RPMI8226 (cell line): Measurements from ENCODE around the gene AKR1D1.
A peak's percentile ranks its signal among the peaks of the same experiment; 100 is the strongest.
"Not testable (repeated sequence)": the region's sequence is repeated elsewhere in the genome, so short reads cannot be mapped to it uniquely, and the experiment has no call there.

ENCODE experiments used
- DNase-seq: peaks from one replicate; pipeline ENCODE4 v3.0.0-alpha.2; 2015

Gene AKR1D1

DNA sequence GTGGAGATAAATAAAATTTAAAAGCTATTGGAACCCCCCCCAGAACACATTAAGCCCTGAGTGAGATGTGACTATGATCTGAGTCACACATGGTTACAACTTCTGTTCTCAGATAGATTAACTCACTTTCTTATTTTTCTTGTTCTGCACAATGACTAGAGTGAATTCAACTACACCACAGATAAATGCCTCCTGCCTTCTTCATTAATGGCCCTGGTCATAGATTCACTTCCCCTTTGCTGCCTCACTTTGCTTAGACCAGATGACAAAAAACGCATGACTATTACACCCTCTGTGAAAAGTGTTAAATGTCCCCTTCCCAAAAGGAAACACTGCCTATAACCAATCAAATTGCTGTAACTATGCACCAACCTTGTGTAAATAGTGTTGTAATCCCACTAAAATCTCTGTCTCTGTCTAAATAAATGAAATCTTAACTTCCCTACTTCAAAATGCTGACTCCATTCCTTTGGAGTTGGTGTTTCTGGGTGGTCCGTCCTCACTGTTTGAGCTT, 49.4 kb downstream of the AKR1D1 start:
- DNase-seq, result no peak

DNA sequence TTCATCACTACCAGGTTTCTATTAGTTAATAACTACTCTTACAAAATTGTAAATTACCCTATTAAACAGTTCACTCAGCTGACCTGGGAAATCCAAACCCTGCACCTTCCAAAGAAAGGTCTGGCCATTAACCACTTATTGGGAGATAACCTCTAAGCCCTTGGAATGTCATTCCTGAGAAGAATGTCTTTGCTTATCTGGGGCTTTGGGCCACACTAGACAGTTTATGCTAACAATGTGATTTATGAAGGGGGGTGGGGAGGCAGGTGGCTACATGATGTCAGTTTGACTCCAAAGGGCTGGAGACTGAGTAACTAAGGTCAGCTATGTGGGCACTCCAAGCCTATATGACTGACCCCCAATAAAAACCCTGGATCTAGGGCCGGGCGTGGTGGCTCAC, 50.7 kb downstream of the AKR1D1 start:
- DNase-seq, result no peak

DNA sequence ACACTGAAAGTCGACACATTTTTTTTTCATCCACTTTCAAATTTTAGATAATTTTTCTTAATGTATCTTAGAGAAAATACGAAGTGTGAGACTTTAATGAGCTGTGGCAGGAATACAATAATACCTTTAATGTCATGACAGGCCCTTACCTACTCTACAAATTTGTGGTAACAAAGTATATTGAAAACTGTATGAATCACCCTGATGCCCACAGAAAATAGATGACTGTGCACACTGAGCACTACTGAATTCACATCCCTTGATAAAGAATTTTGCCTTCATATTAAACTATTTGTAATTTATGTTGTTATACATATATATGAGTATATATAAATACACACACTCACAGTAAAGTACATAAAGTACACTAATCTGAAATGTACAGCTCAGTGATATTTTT, 51.7 kb downstream of the AKR1D1 start:
- DNase-seq, result no peak

DNA sequence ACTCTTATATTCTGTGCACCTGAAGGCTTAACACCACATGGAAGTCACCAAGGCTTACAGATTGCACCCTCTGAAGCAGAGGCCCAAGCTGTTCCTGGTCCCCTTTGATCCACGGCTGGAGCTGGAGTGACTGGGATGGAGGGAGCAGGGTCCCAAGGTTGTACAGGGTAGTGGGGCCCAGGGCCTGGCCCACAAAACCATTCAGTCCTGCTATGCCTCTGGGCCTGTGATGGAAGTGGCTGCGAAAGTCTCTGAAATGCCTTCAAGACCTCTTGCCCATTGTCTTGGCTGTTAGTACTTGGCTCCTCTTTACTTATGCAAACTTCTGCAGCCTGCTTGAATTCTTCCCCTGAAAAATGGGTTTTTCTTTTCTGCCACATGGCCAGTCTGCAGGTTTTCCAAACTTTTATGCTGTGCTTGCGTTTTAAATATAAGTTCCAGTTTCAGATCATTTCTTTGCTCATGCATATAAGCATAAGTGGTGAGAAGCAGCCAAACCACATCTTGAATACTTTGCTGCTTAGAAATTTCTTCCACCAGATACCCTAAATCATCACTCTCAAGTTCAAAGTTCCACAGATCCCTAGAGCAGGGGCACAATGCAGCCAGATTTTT, 53.4 kb downstream of the AKR1D1 start:
- no peak for DNase-seq

DNA sequence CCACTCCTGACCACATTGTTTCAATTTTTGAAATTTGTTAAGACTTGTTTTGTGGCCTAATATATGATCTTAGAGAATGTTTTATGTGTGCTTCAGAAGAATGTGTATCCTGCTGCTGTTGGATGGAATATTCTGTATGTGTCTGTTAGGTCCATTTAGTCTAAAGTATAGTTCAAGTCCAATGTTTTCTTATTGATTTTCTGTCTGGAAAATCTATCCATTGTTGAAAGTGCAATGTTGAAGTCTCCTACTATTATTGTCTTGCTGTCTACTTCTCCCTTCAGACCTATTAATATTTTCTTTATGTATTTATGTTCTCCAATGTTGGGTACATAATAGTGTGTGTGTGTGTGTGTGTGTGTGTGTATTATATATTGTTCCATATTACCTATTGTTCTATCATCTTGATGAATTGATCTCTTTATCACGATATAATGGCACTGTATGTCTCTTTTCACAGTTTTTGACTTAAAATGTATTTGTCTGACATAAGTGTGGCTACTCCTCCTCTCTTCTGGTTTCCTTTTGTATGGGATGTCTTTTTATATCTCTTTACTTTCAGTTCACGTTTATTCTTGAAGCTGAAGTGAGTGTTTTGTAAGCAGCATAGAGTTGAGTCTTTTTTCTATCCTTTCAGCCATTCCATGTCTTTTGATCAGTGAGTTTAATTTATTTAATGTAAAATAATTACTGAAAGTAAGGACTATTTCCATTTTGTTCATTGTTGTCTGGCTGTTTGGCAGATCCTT, 61.3 kb downstream of the AKR1D1 start:
- DNase-seq, result no peak

DNA sequence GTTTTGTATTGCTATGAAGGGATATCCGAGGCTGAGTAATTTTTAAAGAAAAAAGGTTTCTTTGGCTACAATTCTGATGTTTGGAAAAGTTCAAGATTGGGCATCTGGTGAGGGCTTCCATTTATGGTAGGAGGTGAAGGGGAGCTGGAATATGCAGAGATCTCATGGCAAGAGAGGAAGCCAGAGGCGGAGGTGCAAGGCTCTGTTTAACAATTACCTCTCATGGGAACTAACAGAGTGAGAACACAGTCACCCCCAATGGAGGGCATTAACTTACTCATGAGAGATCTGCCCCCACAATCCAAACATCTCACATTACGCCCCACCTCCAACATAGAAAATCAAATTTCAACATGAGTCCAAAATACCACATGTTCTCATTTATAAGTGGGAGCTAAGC, 62.0 kb downstream of the AKR1D1 start:
- DNase-seq, result no peak

DNA sequence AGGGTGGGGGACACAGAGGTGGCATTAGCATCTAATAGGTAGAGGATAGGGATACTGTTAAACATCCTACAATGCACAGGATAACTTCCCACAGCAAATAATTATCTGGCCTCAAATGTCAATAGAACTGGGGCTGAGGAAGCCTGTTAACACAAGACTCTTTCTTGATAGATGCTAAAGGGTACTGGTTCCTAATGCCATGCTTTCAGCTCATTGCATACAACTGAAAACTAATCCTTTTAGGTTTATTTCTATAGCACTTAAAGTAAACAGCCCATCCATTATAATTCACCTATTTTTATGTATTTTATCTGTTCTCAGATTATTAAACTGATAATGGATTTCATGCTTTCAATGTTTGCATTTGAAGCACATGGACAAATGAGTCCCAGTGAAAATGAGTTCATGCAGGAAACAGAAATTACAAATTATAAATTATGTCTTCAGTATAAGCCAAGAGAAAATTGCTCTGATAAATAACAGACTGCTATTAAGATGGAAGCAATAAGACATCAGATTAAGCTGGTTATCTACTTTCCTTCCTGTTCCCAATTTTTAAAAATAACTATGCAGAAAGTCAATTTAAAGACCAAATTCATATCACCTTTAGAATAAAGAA, 66.4 kb downstream of the AKR1D1 start:
- no peak for DNase-seq

DNA sequence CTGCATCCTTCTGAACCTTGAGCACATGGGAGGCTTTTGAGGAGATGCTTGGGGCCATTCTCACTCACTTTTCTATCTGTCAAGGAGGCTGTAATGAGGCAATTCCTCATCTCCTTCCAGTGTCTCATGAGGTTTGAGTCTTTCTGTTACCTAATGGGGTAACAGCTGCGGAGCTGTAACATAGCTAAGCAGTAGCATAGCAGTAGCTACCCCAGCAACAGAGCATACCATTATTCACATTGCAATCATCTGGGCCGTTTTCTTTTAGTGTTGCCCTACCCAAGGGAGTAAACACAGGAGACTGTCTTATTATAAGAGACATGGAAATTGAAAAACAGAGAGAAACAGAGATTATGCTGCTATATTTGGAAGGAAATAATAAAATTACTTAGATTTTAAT, 68.7 kb downstream of the AKR1D1 start:
- DNase-seq, result no peak

DNA sequence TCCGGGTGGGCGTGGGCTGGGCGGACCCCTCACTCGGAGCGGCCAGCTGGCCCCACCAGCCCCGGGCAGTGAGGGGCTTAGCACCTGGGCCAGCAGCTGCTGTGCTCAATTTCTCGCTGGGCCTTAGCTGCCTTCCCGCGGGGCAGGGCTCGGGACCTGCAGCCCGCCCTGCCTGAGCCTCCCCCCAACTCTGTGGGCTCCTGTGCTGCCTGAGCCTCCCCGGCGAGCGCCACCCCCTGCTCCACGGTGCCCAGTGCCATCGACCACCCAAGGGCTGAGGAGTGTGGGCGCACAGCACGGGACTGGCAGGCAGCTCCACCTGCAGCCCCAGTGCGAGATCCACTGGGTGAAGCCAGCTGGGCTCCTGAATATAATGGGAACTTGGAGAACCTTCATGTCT, 70.0 kb downstream of the AKR1D1 start:
- DNase-seq, result not testable (repeated sequence)

DNA sequence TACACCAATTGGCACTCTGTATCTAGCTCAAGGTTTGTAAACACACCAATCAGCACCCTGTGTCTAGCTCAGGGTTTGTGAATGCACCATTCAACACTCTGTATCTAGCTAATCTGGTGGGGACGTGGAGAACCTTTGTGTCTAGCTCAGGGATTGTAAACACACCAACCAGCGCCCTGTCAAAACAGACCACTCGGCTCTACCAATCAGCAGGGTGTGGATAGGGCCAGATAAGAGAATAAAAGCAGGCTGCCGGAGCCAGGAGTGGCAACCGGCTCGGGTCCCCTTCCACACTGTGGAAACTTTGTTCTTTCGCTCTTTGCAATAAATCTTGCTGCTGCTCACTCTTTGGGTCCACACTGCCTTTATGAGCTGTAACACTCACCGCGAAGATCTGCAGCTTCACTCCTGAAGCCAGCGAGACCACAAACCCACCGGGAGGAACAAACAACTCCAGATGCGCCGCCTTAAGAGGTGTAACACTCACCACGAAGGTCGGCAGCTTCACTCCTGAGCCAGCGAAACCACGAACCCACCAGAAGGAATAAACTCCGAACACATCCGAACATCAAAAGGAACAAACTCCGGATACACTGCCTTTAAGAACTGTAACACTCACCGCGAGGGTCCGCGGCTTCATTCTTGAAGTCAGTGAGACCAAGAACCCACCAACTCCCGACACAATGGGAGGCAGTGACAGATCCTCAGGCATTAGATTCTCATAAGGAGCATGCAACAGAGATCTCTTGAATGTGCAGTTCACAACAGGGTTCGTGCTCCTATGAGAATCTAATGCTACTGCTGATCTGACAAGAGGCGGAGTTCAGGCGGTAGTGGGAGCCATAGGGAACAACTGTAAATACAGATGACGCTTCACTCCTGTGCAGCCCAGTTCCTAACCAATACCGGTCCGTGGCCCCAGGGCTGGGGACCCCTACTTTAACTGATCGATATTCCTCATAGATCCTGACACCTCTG, 70.8 kb downstream of the AKR1D1 start:
- not testable (repeated sequence) for DNase-seq

DNA sequence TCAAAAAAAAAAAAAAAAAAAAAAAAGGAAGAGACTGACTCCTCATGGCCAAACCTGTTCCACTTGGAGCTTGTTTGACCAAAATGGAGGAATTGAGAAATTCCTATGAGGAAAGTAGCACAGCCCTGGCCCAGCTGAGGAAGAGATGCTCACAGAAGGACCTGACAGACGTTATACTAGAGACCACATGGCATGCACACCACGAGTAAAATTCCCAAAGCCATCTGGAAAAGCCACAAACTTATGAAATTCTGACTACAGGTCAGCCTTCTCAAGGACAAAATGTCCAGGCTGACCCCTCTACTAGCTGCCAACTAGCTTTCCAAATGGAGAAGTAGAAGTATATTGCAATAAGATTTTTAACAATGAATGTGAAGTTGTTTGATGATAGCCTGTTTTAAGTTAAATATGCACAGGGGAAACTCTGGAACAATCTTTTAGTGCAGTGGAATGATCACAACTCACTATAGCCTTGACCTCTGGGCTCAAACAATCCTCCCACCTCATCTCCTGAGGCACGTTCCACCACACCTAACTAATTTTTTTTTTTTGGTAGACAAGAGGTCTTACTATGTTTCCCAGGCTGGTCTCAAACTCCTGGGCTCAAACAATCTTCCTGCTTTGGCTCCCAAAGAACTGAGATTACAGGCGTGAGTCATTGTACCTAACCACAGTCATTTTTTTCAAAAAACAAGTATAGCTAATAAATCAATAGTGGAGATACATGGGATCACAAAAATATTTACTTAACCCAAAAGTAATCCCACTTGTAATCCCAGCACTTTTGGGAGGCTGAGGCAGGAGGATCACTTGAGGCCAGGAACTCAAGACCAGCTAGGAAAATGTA, 75.7 kb downstream of the AKR1D1 start:
- DNase-seq, result no peak

DNA sequence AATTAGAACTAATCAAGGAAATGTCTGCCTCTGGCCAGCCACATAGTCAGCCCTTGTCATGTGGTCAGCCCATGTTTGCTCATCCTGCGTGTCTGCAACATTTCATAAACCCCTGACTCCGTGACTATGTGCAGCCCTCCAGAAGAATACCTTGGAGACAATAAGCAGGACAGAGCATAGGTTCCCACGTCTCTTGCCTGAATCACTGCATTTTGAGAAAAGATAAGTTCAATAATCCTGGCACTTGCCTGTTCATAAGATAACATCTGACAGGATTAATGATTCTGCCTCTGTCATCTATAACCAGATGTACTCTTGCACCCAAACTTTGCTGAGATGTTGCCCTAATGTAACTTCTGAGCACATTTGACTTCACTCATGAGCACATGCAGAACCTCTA, 78.4 kb downstream of the AKR1D1 start:
- no peak for DNase-seq

DNA sequence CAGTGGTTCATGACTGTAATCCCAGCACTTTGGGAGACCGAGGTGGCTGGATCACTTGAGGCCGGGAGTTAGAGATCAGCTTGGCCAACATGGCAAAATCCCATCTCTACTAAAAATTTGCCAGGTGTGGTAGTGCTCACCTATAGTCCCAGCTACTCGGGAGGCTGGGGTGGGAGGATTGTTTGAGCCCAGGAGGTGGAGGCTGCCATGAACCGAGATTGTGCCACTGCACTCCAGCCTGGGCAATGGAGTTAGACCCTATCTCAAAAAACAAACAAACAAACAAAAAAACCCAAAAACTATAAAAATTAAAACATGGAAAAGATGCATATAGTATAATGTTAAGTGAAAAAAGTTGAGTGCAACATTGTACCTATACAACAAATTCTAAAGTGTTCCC, 81.4 kb downstream of the AKR1D1 start:
- no peak for DNase-seq

DNA sequence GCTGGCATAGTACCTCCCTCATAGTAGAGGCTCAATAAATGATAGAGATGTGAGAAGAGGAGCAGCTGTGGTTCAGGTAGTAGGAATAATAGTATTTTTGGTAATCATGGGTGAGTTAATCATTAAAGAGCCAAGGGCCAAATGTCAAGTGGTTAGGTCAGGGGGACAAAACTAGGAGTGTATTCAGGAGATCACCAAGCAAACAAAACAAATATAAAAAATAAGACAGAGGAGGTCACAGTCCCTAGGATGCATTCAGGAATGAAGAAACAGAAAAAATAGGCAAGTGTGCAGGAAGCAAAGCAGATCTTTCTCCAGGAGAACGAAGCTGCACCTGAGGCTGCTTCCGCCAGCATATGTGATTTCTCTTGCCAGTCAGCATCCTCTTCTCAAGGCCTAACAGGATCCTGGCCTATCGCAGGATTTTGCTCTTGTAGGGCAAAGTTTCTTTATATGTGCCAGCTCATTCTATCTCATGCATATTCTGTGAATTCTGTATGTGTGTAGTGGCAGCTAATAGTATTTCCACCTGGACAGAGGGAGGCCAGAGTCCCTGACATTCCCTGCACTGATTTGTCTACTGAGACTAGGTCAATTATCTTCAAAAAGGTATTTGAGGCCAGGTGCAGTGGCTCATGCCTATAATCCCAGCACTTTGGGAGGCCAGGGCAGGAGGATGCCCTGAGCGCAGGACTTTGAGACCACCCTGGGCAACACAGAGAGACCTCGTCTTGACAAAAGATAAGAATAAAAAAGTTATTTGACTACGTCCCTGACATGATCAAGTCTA, 82.7 kb downstream of the AKR1D1 start:
- DNase-seq, result no peak

DNA sequence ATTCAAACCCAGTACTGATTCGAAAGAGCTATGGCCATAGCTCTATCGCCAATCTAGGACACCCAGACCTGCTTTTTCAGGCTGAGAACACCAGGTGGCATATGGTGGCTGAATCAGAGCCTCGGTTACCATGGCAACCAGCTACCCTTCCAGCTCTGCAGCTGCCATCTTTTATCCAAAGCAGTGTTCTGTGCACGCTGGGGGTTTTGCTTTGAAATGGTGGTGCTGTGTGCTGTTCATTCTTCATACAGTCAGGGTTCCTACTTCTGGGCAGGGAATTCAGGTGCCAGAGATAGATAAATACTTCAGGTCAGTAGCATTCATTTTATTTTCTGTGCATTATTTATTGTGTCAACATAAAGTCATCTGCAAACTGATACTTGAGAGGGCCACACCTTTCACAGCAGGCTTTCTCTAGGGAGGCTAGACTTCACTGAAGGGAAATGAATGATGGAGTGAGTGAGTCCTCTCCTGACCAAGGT, 85.4 kb downstream of the AKR1D1 start:
- DNase-seq, result peak; percentile 94

DNA sequence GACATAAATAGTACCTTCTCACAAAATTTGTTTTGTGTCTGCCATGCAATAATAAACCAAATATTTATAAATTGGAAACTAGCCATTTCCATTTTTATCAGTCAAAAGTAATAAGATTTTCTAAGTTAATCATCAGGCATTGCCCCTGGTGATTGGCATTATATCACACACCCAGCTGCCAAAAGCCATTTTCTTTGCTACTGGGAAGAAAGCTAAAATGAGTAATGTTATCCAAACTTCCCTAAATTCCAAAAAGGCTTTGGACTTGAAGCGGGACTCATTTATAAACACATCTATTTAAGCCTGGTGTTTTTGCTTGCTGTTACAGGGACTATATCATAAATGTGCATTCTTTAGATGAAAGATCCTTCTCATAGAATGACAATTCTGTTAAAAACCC, 86.0 kb downstream of the AKR1D1 start:
- DNase-seq, result no peak

DNA sequence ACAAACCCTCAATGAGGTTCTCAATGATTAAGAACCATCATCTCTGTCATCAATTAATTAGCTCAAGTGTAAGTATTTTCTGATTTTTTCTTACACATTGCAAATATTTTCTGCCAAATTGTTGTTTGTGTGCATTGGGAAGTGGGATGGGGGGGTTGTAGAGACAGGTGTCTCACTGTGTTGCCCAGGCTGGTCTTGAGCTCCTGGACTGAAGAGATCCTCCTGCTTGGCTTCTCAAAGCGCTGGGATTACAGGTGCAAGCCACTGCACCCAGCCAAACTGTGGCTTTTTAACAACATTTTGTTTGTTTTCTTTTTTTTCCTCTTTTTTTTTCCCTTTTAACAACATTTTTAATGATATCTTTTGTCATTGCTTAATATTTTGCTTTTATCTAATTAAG, 87.5 kb downstream of the AKR1D1 start:
- no peak for DNase-seq

DNA sequence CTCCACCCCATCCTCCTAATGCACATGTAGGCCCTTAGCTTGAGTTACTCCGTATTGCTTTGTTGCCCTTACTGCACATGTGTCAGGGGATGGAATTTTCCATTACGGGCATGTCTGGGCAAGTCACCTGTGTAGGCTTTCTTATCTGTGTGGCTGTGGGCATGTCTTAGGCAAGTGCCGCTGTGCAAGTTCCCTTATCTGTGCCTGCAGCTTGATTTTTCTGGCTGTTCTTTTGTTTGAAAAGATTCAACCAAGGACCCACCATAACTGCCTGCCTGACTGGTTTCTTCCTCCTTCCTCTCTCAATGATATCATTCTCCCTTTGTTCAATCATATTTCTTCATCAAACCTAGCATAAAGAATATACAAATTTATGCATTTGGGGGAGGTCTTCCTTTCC, 88.5 kb downstream of the AKR1D1 start:
- DNase-seq, result peak; percentile 5

DNA sequence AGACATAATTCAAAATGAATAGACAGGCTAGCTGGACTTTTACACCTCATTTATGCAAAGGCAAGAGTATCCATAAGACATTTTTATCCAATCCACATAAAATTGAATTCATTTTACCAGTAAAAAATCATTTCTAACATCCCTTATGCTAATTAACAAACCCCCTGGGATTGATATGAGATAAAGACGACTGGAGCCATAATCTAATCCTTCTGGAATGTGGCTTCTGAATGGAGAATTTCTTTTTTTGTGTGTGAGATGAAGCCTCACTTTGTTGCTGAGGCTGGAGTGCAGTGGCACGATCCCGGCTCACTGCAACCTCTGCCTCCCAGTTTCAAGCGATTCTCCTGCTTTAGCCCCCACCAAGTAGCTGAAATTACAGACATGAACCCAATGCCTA, 90.4 kb downstream of the AKR1D1 start:
- DNase-seq, result no peak

DNA sequence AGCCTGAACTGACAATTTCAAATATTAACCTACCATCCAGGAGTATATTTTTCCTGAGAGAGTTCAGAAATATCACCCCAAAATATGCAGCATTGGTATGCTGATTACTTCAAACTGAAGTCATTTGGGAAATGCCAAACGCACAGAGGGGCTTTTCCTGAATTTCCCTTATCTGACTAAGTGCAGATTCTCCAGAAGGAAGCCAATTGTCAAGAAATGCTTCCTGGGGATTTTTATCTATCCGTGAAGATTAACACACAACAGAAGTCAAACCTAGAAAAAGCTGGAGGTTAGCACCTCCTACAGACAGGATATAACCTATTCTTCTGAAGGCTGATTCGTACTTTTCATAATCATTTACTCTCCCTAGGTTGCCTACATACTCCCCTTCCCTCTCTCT, 91.0 kb downstream of the AKR1D1 start:
- no peak for DNase-seq

DNA sequence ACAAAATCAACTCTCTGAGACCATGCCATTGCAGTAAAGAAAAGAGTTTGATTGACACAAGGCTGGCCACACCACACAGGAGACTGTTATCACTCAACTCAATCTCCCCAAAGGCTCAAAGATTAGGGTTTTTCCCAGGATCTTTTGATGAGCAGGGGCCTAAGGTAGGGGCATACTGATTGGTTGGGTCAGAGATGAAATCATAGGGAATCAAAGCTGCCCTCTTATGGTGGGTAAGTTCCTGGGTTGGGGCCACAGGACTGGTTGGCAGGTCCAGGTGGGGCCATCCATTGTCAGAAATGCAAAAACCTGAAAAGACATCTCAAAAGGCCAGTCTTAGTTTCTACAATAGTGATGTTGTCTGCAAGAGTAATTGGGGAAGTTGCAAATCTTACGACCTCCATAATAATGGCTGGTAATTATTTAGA, 91.6 kb downstream of the AKR1D1 start:
- DNase-seq, result no peak
